Bone marrow (tissue), 2 donors: ENCODE measurements around the gene PHLPP1.

ENCODE experiments used
- DNase-seq, 2 donors: peaks; one replicate each; lab custom pipeline; 2025; lab: John Stamatoyannopoulos, UW

The PHLPP1 gene

DNA sequence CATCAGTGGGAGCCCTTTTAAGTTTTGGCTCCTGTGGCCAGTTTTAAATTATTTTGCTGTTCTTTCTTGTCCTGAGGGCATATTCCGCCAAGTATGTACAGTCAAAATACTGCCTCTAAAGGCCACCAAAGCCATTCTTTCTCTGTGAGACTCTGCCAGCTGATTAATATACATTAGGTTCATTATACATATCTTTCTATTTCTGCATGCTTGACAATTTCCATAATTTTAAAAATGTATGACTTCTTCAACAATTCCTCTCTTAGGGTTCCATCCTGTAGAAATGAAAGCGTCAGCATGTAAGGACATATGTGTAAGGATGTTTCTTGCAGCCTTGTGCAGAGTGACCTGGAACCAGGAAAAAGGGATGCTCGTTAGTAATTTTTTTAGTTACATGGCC, 291.9 kb downstream of the PHLPP1 start:
- DNase-seq: no peak

DNA sequence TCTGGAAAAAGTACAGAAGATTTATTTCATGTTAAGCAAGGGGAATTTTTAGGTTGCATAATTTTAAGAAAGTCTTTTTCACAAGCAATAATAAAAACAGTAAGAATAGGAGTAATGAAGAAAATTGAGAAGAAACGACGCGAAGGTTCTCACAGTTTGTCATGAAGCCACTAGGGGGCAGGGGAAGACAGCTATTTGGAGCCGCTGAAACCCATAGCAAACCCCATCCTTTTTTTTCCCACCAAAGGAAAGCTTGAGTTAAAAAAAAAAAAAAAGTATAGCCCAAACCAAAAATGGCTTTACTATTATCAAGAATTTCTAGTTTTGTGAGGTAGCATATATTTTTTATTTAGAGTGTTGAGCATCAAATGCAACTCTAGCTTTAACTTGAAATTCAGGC, 300.9 kb downstream of the PHLPP1 start:
- DNase-seq: peak in 1 of 2 donors; percentile 71

DNA sequence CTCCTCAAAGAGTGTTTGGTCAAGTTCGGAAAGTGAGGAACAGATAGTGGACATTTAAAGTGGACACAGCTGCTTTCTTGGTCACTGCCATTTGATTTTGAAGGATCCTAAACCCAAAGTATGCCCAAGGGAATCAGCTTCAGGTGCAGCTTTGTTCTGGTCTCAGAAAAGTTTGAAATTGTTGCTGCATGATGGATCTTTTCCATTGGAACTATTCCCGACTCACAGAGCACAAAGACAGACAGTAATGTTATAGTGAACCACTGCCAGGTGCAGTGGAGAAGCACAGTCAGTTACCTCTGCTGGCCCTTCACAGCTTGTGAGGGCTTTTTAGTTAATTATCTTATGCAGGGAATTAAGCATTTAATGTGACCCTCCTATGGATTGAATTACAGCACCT, 301.7 kb downstream of the PHLPP1 start:
- no peak for DNase-seq

DNA sequence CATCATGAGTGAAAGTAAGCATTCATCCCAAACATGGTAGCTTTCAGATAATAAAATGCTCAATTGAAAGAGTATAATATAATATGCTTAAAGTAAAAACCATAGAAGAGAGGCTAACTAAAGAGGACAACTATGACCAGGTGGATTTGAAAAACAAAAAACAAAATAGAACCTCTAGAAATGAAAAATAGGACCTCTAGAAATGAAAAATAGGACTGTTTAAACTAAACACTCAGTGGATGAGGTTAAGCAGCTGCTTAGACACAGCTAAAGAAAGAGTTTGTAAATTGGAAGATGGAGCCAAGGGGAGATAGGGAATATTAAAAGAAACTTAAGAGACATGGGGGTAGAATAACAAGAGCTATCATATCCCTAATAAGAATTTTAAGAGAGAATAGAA, 302.6 kb downstream of the PHLPP1 start:
- no peak for DNase-seq

DNA sequence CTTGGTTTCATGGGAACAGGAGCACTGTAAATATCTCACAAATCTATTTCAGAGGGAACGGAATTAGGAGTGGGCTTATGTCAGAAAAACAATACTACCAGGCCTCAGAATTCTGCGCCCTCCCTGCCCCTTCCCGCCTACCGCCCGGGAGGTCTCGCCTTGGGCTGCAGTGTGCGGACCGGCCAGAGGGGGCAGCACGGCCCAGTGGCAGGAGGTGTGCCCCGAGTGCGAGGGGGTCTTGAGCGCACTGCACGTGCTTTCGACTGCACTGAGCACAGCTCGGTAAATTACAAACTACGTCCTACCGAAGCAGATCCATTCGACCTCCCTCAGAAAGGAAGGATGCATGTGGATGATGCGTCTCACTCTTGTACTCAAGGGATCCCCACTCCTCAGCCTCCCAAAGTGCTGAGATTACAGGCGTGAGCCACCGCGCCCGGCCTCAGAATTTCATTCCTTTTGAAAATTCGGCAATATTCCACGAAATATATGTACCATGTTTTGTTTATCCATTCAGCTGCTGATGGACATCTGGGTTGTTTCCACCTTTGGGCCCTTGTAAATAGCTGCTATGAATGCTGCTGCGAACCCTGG, 307.2 kb downstream of the PHLPP1 start:
- DNase-seq: no peak

DNA sequence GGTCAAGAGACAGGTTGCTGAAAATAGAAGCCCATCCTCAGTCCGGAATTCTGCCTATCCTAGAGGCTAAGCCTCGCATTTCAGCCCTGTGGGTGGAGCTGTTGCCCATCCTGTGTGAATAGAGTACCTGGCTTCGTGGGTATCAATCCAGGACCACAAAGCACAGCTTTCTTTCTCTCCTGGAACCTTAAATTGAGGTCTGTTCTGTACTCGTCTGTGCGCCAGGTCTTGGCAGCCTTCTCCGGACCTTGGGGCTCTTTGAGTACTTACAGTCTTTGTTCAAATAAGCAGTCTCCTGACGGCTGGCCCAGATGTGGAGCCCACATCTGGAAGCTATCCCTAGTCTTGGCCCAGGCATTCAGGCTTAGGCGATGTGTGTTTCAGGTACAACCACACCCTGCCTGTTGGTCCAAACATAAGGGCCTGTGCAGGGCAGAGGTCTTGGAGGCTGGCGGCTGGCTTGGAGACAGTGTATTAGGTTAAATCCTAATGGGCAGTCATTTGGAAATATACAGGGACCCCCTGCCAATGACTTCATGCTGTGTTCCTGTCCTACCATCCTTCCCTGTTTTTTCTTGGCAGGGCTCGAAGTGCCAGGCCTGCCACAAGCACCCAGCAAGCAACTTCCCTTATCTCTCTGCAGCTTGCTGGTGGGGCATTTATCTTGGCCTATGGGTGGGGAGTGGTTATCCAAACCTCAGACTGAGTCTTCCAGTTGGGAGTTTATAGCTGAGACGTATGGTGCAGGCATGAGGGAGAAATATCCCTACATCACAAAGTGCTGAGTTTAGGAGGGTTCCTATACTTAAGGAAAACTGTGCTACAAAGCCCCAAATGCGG, 310.1 kb downstream of the PHLPP1 start:
- no peak for DNase-seq

DNA sequence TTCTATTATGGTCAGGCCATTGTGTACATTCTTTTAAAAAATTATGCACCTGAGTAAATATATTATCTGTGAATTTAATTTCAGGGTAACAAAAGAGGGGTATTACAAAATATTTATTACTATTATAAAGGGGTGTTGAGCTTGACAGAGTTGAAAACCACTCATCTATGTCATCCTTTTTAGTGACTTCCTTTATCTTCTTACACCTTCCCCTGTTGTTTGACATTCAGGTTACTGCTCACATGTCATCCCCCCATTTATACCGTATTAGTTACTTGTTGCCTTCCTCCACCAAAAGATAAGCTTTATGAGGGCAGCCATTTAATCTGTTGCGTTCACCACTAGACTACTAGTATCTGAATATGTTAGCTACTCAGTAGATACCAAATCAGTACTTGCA, 313.0 kb downstream of the PHLPP1 start:
- no peak for DNase-seq
